GM18907 (cell line): ENCODE data around the gene FCGR1A.
"Not testable (repeated sequence)": the region's sequence is repeated elsewhere in the genome, so short reads cannot be mapped to it uniquely, and the experiment has no call there.

Experiments used
- ATAC-seq: cut with Tn5 transposase; IDR thresholded peaks from one replicate; pipeline ENCODE4 v1.9.1; 2021; ENCODE audit warnings: mild to moderate bottlenecking, moderate library complexity; ENCODE audit not compliant: unreplicated experiment

Gene FCGR1A

GRCh38 chr1:149775510-149776147, 6.9 kb upstream of the FCGR1A start:
- not testable (repeated sequence) for ATAC-seq

GRCh38 chr1:149777084-149777483, 5.4 kb upstream of the FCGR1A start:
- ATAC-seq = not testable (repeated sequence)

GRCh38 chr1:149778313-149778712, 4.2 kb upstream of the FCGR1A start:
- ATAC-seq = not testable (repeated sequence)

GRCh38 chr1:149781413-149781984, 995 bp upstream of the FCGR1A start:
- ATAC-seq = not testable (repeated sequence)

GRCh38 chr1:149783289-149783688, 795 bp downstream of the FCGR1A start:
- ATAC-seq = not testable (repeated sequence)

GRCh38 chr1:149783868-149784267, 1.4 kb downstream of the FCGR1A start:
- ATAC-seq = not testable (repeated sequence)

- ATAC-seq = not testable (repeated sequence)
Measured at GRCh38 chr1:149787688-149788451, 5.4 kb downstream of the FCGR1A start.

- peak; percentile 82 for ATAC-seq
Measured at GRCh38 chr1:149792502-149792901, 10.0 kb downstream of the FCGR1A start.

- peak; percentile 88 for ATAC-seq
Measured at GRCh38 chr1:149792912-149793515, 10.5 kb downstream of the FCGR1A start.

GRCh38 chr1:149793885-149794284, 11.4 kb downstream of the FCGR1A start:
- ATAC-seq = not testable (repeated sequence)

GRCh38 chr1:149801628-149802027, 19.1 kb downstream of the FCGR1A start:
- not testable (repeated sequence) for ATAC-seq

- ATAC-seq = not testable (repeated sequence)
Measured at GRCh38 chr1:149804417-149805080, 22.1 kb downstream of the FCGR1A start.

- ATAC-seq = not testable (repeated sequence)
Measured at GRCh38 chr1:149810697-149811405, 28.4 kb downstream of the FCGR1A start.

GRCh38 chr1:149811514-149811889, 29.0 kb downstream of the FCGR1A start:
- peak; percentile 32 for ATAC-seq

GRCh38 chr1:149811890-149812829, 29.7 kb downstream of the FCGR1A start:
- peak; percentile 78 for ATAC-seq

- ATAC-seq = peak; percentile 35
Measured at GRCh38 chr1:149812893-149813801, 30.7 kb downstream of the FCGR1A start.

- ATAC-seq = not testable (repeated sequence)
Measured at GRCh38 chr1:149820387-149820786, 37.9 kb downstream of the FCGR1A start.

GRCh38 chr1:149826555-149826954, 44.1 kb downstream of the FCGR1A start:
- ATAC-seq = not testable (repeated sequence)
